Measurements from ENCODE around the gene DDX39B.
A peak's percentile ranks its signal among the peaks of the same experiment; 100 is the strongest.

DDX39B gene

GRCh38 chr6:31541658-31542521 lies at the start of gene DDX39B (continued):
- TF ChIP-seq, protein P1, sequence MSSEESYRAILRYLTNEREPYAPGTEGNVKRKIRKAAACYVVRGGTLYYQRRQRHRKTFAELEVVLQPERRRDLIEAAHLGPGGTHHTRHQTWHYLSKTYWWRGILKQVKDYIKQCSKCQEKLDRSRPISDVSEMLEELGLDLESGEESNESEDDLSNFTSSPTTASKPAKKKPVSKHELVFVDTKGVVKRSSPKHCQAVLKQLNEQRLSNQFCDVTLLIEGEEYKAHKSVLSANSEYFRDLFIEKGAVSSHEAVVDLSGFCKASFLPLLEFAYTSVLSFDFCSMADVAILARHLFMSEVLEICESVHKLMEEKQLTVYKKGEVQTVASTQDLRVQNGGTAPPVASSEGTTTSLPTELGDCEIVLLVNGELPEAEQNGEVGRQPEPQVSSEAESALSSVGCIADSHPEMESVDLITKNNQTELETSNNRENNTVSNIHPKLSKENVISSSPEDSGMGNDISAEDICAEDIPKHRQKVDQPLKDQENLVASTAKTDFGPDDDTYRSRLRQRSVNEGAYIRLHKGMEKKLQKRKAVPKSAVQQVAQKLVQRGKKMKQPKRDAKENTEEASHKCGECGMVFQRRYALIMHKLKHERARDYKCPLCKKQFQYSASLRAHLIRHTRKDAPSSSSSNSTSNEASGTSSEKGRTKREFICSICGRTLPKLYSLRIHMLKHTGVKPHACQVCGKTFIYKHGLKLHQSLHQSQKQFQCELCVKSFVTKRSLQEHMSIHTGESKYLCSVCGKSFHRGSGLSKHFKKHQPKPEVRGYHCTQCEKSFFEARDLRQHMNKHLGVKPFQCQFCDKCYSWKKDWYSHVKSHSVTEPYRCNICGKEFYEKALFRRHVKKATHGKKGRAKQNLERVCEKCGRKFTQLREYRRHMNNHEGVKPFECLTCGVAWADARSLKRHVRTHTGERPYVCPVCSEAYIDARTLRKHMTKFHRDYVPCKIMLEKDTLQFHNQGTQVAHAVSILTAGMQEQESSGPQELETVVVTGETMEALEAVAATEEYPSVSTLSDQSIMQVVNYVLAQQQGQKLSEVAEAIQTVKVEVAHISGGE (tag by site-specific recombination; conservative IDR thresholded peaks at IDR 0.05; ENCODE audit: low read depth): peak; percentile 95
- TF ChIP-seq, protein P2, sequence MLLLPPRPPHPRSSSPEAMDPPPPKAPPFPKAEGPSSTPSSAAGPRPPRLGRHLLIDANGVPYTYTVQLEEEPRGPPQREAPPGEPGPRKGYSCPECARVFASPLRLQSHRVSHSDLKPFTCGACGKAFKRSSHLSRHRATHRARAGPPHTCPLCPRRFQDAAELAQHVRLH (tag by site-specific recombination; IDR thresholded peaks at IDR 0.05): peak; percentile 99
- TF ChIP-seq ZNF624 (tag by site-specific recombination; IDR thresholded peaks at IDR 0.05) (peak; percentile 48; the same call in 1 of the 2 replicates), ZNF558 (tag by site-specific recombination; IDR thresholded peaks at IDR 0.05) (peak; percentile 42), ZSCAN16 (tag by site-specific recombination; IDR thresholded peaks at IDR 0.05) (no peak), ZNF184 (tag by site-specific recombination; IDR thresholded peaks at IDR 0.05) (no peak), ZNF239 (tag by site-specific recombination; IDR thresholded peaks at IDR 0.05) (no peak), ZBTB48 (tag by site-specific recombination; IDR thresholded peaks at IDR 0.05) (peak; percentile 66), BCL6B (tag by site-specific recombination; IDR thresholded peaks at IDR 0.05) (no peak), ZNF157 (tag by site-specific recombination; IDR thresholded peaks at IDR 0.05) (no peak), ZNF623 (tag by site-specific recombination; IDR thresholded peaks at IDR 0.05) (no peak; the same call in none of the 2 replicates), PRDM2 (tag by site-specific recombination; IDR thresholded peaks at IDR 0.05; ENCODE audit: borderline replicate concordance) (no peak), YY1 (tag by site-specific recombination; IDR thresholded peaks at IDR 0.05) (peak; percentile 99), ZNF555 (tag by site-specific recombination; conservative IDR thresholded peaks at IDR 0.05) (no peak), WT1 (tag by site-specific recombination; IDR thresholded peaks at IDR 0.05) (no peak), ZNF792 (tag by site-specific recombination; IDR thresholded peaks at IDR 0.05) (no peak), ZNF138 (tag by site-specific recombination; IDR thresholded peaks at IDR 0.05; ENCODE audit: borderline replicate concordance) (no peak)
- TF ChIP-seq, protein P3, sequence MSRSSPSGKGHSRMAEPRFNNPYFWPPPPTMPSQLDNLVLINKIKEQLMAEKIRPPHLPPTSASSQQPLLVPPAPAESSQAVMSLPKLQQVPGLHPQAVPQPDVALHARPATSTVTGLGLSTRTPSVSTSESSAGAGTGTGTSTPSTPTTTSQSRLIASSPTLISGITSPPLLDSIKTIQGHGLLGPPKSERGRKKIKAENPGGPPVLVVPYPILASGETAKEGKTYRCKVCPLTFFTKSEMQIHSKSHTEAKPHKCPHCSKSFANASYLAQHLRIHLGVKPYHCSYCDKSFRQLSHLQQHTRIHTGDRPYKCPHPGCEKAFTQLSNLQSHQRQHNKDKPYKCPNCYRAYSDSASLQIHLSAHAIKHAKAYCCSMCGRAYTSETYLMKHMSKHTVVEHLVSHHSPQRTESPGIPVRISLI (tag by site-specific recombination; IDR thresholded peaks at IDR 0.05): no peak
- TF ChIP-seq, protein P4, sequence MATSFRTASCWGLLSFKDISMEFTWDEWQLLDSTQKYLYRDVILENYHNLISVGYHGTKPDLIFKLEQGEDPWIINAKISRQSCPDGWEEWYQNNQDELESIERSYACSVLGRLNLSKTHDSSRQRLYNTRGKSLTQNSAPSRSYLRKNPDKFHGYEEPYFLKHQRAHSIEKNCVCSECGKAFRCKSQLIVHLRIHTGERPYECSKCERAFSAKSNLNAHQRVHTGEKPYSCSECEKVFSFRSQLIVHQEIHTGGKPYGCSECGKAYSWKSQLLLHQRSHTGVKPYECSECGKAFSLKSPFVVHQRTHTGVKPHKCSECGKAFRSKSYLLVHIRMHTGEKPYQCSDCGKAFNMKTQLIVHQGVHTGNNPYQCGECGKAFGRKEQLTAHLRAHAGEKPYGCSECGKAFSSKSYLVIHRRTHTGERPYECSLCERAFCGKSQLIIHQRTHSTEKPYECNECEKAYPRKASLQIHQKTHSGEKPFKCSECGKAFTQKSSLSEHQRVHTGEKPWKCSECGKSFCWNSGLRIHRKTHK (tag by site-specific recombination; IDR thresholded peaks at IDR 0.05): no peak
- TF ChIP-seq, protein P5, sequence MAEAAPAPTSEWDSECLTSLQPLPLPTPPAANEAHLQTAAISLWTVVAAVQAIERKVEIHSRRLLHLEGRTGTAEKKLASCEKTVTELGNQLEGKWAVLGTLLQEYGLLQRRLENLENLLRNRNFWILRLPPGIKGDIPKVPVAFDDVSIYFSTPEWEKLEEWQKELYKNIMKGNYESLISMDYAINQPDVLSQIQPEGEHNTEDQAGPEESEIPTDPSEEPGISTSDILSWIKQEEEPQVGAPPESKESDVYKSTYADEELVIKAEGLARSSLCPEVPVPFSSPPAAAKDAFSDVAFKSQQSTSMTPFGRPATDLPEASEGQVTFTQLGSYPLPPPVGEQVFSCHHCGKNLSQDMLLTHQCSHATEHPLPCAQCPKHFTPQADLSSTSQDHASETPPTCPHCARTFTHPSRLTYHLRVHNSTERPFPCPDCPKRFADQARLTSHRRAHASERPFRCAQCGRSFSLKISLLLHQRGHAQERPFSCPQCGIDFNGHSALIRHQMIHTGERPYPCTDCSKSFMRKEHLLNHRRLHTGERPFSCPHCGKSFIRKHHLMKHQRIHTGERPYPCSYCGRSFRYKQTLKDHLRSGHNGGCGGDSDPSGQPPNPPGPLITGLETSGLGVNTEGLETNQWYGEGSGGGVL (tag by site-specific recombination; IDR thresholded peaks at IDR 0.05): 0 out of 2 replicates have a peak, but pooled peaks have one; percentile 43
- TF ChIP-seq, protein P6, sequence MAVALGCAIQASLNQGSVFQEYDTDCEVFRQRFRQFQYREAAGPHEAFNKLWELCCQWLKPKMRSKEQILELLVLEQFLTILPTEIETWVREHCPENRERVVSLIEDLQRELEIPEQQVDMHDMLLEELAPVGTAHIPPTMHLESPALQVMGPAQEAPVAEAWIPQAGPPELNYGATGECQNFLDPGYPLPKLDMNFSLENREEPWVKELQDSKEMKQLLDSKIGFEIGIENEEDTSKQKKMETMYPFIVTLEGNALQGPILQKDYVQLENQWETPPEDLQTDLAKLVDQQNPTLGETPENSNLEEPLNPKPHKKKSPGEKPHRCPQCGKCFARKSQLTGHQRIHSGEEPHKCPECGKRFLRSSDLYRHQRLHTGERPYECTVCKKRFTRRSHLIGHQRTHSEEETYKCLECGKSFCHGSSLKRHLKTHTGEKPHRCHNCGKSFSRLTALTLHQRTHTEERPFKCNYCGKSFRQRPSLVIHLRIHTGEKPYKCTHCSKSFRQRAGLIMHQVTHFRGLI (tag by site-specific recombination; IDR thresholded peaks at IDR 0.05): 0 out of 2 replicates have a peak, but pooled peaks have one; percentile 28
